ENCODE measurements around the gene CNTN4.

- TF ChIP-seq EZH2 (IDR thresholded peaks at IDR 0.05; ENCODE audit: borderline replicate concordance, low read depth, low read length, severe bottlenecking) = no peak
- TF ChIP-seq POLR2A (IDR thresholded peaks at IDR 0.05; ENCODE audit: low read depth, low read length) = no peak
Observed at GRCh38 chr3:2915826-2916225, 817.2 kb downstream of the CNTN4 start.

Data from endothelial cell of umbilical vein (primary cell).